HepG2 (cell line): ENCODE measurements around the gene ADAMTS4. TPM values are rescaled to one million over a fixed set of nuclear protein-coding genes. Genes with fewer than 3 reads are reported as not detected.
A peak's percentile ranks its signal among the peaks of the same experiment; 100 is the strongest.

Experiments used
- ARNT2 ChIP-seq: sonication (generic); formaldehyde crosslinking; IDR thresholded peaks from 2 replicates; pipeline ENCODE4 v1.8.0; 2022; ENCODE audit warnings: mild to moderate bottlenecking, low read depth, missing genetic modification reagents, moderate library complexity
- ATM ChIP-seq: fragments of 450-650 bp; IDR thresholded peaks from 2 replicates; pipeline ENCODE4 v1.7.1; 2017; ENCODE audit warnings: mild to moderate bottlenecking, borderline replicate concordance
- CBX5 ChIP-seq: sonication (generic); formaldehyde crosslinking; IDR thresholded peaks from 2 replicates; pipeline ENCODE4 v1.4.0; 2020; ENCODE audit warnings: missing genetic modification reagents, borderline replicate concordance
- FOXP1 ChIP-seq, 2 experiments: fragments of 450-650 bp in 1 of 2; IDR thresholded peaks; 2 replicates each; pipeline ENCODE4 v1.6.1; 2017 to 2018; ENCODE audit warnings: antibody characterized with exemption in 1 of 2
- IRF2 ChIP-seq: IDR thresholded peaks from 2 replicates; pipeline ENCODE4 v1.6.1; 2018; ENCODE audit warnings: missing genetic modification reagents, missing compliant biosample characterization
- KLF16 ChIP-seq, 2 experiments: sonication (generic) in 1 of 2; formaldehyde crosslinking in 1 of 2; IDR thresholded peaks; 2 replicates each; pipeline versions ENCODE4 v1.6.1 to v1.8.0; 2016 to 2023; ENCODE audit warnings: missing genetic modification reagents in 2 of 2, missing compliant biosample characterization in 1 of 2
- MXD4 ChIP-seq: IDR thresholded peaks from 2 replicates; pipeline ENCODE4 v1.6.1; 2016; ENCODE audit warnings: mild to moderate bottlenecking, missing biosample characterization, missing genetic modification reagents
- NCOA2 ChIP-seq: sonication (generic); formaldehyde crosslinking; IDR thresholded peaks from 2 replicates; pipeline ENCODE4 v1.8.0; 2022; ENCODE audit warnings: inconsistent platforms
- POLR2A ChIP-seq, 2 experiments: IDR thresholded peaks; 2 replicates each; pipeline ENCODE4 v1.6.1; 2011; ENCODE audit warnings: low read depth in 2 of 2, low read length in 2 of 2, mild to moderate bottlenecking in 1 of 2, moderate library complexity in 1 of 2; ENCODE audit not compliant: insufficient read depth in 1 of 2
- ZBTB38 ChIP-seq: sonication (generic); formaldehyde crosslinking; IDR thresholded peaks from 2 replicates; pipeline ENCODE4 v1.5.1; 2020; ENCODE audit warnings: mild to moderate bottlenecking, missing genetic modification reagents
- ZFP1 ChIP-seq: IDR thresholded peaks from 2 replicates; pipeline ENCODE4 v1.6.1; 2016
- ZMYM2 ChIP-seq: sonication (generic); formaldehyde crosslinking; IDR thresholded peaks from 2 replicates; pipeline ENCODE4 v1.8.0; 2022; ENCODE audit warnings: mild to moderate bottlenecking, missing genetic modification reagents
- ZNF552 ChIP-seq: sonication (generic); formaldehyde crosslinking; IDR thresholded peaks from 2 replicates; pipeline ENCODE4 v1.9.0; 2022; ENCODE audit warnings: missing genetic modification reagents, mild to moderate bottlenecking, borderline replicate concordance
- ZSCAN25 ChIP-seq: sonication (generic); formaldehyde crosslinking; IDR thresholded peaks from 2 replicates; pipeline ENCODE4 v1.8.0; 2022; ENCODE audit warnings: mild to moderate bottlenecking, missing genetic modification reagents
- polyA plus RNA-seq, 8 experiments: library from polyadenylated mRNA; depleted of rRNA in 3 of 8; stranded (reverse) in 7 of 8; unstranded in 1 of 8; fragments of >200 nt; fragmentation: Illumina TruSeq in 4 of 8; extraction: Trizol in 4 of 8; gene quantifications; 2 replicates each; pipeline versions ENCODE4 v1.2.1 to v1.2.3, GENCODE V29; 2011 to 2016; ENCODE audit warnings: low read depth in 4 of 8, missing spikeins in 1 of 8, mixed read lengths in 1 of 8; ENCODE audit not compliant: insufficient read depth in 1 of 8
- total RNA-seq, 5 experiments: library from RNA; depleted of rRNA; stranded (reverse); fragments of >200 nt; fragmentation: Illumina TruSeq; extraction: Trizol; gene quantifications; 2 replicates each; pipeline ENCODE4 v1.2.3, GENCODE V29; 2016; ENCODE audit warnings: low read depth in 1 of 5
- TF ChIP-seq, protein P1 (sequence below): sonication (generic); formaldehyde crosslinking; IDR thresholded peaks from 2 replicates; pipeline ENCODE4 v1.4.0; 2020; ENCODE audit warnings: missing genetic modification reagents, borderline replicate concordance
- TF ChIP-seq, protein P2 (sequence below): sonication (generic); formaldehyde crosslinking; conservative IDR thresholded peaks from 2 replicates; pipeline ENCODE4 v1.4.0; 2020; ENCODE audit warnings: missing genetic modification reagents
- TF ChIP-seq, protein P3 (sequence below): sonication (generic); formaldehyde crosslinking; IDR thresholded peaks from 2 replicates; pipeline ENCODE4 v1.4.0; 2020; ENCODE audit warnings: missing genetic modification reagents
- TF ChIP-seq, protein P4 (sequence below): IDR thresholded peaks from 2 replicates; pipeline ENCODE4 v1.6.1; 2012; ENCODE audit warnings: low read depth, low read length, improper control_type of control experiment
- TF ChIP-seq, protein P5 (sequence below): IDR thresholded peaks from 2 replicates; pipeline ENCODE4 v1.6.1; 2012; ENCODE audit warnings: inconsistent platforms
- TF ChIP-seq, protein P6 (sequence below): sonication (generic); formaldehyde crosslinking; IDR thresholded peaks from 2 replicates; pipeline ENCODE4 v1.8.1; 2023; ENCODE audit warnings: missing genetic modification reagents, mild to moderate bottlenecking, borderline replicate concordance

The ADAMTS4 gene
- total and polyA plus RNA-seq, 2 of the 13 experiments (the other 11 are each of a cell fraction or from before 2014, with no cell fraction given) = 0.51 to 1.7 TPM

DNA sequence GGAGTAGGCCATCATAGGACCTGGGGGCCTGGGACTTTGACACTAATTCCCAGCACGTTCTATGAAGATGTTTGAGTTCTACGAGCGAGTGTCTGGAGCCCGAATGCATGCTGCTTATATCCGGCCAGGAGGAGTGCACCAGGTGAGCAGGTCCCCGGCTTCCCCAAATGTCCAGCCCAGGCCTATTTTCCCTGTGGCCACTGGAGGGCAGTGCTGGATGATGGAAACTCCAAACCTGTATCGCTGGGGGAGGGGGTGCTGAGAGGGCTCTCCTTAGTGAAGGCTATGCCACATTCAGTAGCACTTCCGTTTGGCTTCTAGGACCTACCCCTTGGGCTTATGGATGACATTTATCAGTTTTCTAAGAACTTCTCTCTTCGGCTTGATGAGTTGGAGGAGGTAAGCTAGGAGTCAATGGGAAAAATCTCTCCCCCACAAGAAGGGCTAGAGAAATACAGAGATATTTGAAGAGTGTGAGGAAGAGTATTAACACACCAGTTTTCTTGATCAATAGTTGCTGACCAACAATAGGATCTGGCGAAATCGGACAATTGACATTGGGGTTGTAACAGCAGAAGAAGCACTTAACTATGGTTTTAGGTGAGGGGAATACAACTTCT lies 11.0 kb upstream of the ADAMTS4 start (continued):
- TF ChIP-seq, protein P1, sequence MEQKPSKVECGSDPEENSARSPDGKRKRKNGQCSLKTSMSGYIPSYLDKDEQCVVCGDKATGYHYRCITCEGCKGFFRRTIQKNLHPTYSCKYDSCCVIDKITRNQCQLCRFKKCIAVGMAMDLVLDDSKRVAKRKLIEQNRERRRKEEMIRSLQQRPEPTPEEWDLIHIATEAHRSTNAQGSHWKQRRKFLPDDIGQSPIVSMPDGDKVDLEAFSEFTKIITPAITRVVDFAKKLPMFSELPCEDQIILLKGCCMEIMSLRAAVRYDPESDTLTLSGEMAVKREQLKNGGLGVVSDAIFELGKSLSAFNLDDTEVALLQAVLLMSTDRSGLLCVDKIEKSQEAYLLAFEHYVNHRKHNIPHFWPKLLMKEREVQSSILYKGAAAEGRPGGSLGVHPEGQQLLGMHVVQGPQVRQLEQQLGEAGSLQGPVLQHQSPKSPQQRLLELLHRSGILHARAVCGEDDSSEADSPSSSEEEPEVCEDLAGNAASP (CRISPR knock-in tag) = peak; percentile 52; the same call in 1 of the 2 replicates
- TF ChIP-seq IRF2 (CRISPR knock-in tag) (0 out of 2 replicates have a peak, but pooled peaks have one; percentile 37), ZBTB38 (CRISPR knock-in tag) (no peak), NCOA2 (CRISPR knock-in tag) (no peak), KLF16 (CRISPR knock-in tag; IDR thresholded peaks at IDR 0.05) (peak in 1 of 2 experiments; percentile 50; a peak in 1 of 4 replicates), ZNF552 (CRISPR knock-in tag) (no peak), FOXP1 (IDR thresholded peaks at IDR 0.05) (no peak), FOXP1 (CRISPR knock-in tag; IDR thresholded peaks at IDR 0.05) (no peak), ZFP1 (CRISPR knock-in tag) (no peak), POLR2A (IDR thresholded peaks at IDR 0.05; ENCODE audit: insufficient read depth in 1 of 2, low read depth in 2 of 2, low read length in 2 of 2) (no peak), MXD4 (CRISPR knock-in tag) (no peak), ATM (no peak), ZMYM2 (CRISPR knock-in tag) (no peak), CBX5 (CRISPR knock-in tag) (peak; percentile 52; the same call in 1 of the 2 replicates), ZSCAN25 (CRISPR knock-in tag) (no peak), ARNT2 (CRISPR knock-in tag) (no peak)
- TF ChIP-seq, protein P2, sequence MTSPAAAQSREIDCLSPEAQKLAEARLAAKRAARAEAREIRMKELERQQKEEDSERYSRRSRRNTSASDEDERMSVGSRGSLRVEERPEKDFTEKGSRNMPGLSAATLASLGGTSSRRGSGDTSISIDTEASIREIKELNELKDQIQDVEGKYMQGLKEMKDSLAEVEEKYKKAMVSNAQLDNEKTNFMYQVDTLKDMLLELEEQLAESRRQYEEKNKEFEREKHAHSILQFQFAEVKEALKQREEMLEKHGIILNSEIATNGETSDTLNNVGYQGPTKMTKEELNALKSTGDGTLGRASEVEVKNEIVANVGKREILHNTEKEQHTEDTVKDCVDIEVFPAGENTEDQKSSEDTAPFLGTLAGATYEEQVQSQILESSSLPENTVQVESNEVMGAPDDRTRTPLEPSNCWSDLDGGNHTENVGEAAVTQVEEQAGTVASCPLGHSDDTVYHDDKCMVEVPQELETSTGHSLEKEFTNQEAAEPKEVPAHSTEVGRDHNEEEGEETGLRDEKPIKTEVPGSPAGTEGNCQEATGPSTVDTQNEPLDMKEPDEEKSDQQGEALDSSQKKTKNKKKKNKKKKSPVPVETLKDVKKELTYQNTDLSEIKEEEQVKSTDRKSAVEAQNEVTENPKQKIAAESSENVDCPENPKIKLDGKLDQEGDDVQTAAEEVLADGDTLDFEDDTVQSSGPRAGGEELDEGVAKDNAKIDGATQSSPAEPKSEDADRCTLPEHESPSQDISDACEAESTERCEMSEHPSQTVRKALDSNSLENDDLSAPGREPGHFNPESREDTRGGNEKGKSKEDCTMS (CRISPR knock-in tag) = no peak
- TF ChIP-seq, protein P3, sequence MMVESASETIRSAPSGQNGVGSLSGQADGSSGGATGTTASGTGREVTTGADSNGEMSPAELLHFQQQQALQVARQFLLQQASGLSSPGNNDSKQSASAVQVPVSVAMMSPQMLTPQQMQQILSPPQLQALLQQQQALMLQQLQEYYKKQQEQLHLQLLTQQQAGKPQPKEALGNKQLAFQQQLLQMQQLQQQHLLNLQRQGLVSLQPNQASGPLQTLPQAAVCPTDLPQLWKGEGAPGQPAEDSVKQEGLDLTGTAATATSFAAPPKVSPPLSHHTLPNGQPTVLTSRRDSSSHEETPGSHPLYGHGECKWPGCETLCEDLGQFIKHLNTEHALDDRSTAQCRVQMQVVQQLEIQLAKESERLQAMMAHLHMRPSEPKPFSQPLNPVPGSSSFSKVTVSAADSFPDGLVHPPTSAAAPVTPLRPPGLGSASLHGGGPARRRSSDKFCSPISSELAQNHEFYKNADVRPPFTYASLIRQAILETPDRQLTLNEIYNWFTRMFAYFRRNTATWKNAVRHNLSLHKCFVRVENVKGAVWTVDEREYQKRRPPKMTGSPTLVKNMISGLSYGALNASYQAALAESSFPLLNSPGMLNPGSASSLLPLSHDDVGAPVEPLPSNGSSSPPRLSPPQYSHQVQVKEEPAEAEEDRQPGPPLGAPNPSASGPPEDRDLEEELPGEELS (CRISPR knock-in tag) = no peak
- TF ChIP-seq, protein P4, sequence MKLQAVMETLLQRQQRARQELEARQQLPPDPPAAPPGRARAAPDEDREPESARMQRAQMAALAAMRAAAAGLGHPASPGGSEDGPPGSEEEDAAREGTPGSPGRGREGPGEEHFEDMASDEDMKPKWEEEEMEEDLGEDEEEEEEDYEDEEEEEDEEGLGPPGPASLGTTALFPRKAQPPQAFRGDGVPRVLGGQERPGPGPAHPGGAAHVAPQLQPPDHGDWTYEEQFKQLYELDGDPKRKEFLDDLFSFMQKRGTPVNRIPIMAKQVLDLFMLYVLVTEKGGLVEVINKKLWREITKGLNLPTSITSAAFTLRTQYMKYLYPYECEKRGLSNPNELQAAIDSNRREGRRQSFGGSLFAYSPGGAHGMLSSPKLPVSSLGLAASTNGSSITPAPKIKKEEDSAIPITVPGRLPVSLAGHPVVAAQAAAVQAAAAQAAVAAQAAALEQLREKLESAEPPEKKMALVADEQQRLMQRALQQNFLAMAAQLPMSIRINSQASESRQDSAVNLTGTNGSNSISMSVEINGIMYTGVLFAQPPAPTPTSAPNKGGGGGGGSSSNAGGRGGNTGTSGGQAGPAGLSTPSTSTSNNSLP = no peak
- TF ChIP-seq, protein P5, sequence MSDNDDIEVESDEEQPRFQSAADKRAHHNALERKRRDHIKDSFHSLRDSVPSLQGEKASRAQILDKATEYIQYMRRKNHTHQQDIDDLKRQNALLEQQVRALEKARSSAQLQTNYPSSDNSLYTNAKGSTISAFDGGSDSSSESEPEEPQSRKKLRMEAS = no peak
- TF ChIP-seq, protein P6, sequence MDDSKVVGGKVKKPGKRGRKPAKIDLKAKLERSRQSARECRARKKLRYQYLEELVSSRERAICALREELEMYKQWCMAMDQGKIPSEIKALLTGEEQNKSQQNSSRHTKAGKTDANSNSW = no peak
